GM18519 (cell line): Measurements from ENCODE around the gene IDNK.

Experiments
- ATAC-seq: cut with Tn5 transposase; IDR thresholded peaks from one replicate; pipeline ENCODE4 v1.9.1; 2021; ENCODE audit warnings: mild to moderate bottlenecking, moderate library complexity; ENCODE audit not compliant: unreplicated experiment, low FRiP score

The IDNK gene

GRCh38 chr9:83680233-83680632 is 57.3 kb downstream of the IDNK start:
- ATAC-seq, result no peak

DNA sequence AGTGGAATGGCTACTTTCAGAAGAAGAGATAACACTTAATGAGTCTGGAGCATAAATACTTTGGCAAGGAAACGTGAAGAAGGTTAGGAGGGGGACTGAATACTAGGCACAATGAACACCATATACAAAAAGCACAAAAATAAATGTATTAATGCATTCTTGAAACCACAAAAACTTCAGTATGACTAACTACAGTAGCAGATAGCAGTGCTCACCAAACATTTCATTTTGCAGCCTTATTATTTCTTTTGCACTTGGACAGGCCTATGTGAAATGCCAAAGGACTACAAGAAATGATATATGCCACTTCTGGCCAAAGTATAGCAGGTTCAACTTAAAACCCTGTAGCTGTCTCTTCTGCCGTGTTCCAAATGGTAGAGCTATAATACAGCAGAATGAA is 58.5 kb downstream of the IDNK start:
- no peak for ATAC-seq

DNA sequence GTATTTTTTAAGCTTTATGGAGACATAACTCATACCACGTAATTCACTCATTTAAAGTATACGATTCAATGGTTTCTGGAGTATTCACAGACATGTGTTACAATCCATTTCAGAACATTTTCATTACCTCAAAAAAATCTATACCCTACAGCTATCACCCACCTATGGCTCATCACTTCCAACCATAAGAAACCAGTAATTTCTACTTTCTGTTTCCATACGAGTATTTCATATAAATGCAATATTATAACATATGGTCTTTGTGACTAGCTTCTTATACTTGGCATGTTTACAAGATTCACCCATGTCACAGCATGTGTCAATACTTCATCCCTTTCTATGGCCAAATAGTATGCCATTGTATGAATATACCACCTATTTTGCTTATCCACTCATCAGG is 66.0 kb downstream of the IDNK start:
- ATAC-seq, result no peak

GRCh38 chr9:83691492-83691891 is 68.5 kb downstream of the IDNK start:
- ATAC-seq, result no peak
